Hepatocyte (in vitro differentiated cells): Measurements from ENCODE around the gene TBATA. TPM values are rescaled to one million over a fixed set of nuclear protein-coding genes. Genes with fewer than 3 reads are reported as not detected.

Experiments
- DNase-seq: peaks from one replicate; pipeline ENCODE4 v3.0.0-alpha.2; 2016; ENCODE audit warnings: low spot score
- H2AFZ ChIP-seq: fragments of 200-600 bp; sonication (generic); 2 replicates; pipeline ENCODE4 v1.6.0; 2016; ENCODE audit warnings: antibody characterized with exemption, mild to moderate bottlenecking
- H3K27ac ChIP-seq: fragments of 200-600 bp; sonication (generic); 2 replicates; pipeline ENCODE4 v1.5.1; 2016; ENCODE audit warnings: mild to moderate bottlenecking
- H3K27me3 ChIP-seq: fragments of 200-600 bp; sonication (generic); 2 replicates; pipeline ENCODE4 v1.6.1; 2016
- H3K36me3 ChIP-seq: fragments of 200-600 bp; sonication (generic); replicated peaks from 2 replicates; pipeline ENCODE4 v1.5.1; 2016; ENCODE audit warnings: low read depth; ENCODE audit not compliant: insufficient read depth
- H3K4me1 ChIP-seq: fragments of 200-600 bp; sonication (generic); 2 replicates; pipeline ENCODE4 v1.5.1; 2016; ENCODE audit warnings: mild to moderate bottlenecking, moderate library complexity; ENCODE audit not compliant: insufficient read depth
- H3K4me2 ChIP-seq: fragments of 200-600 bp; sonication (generic); 2 replicates; pipeline ENCODE4 v1.6.0; 2016
- H3K4me3 ChIP-seq: fragments of 200-600 bp; sonication (generic); 2 replicates; pipeline ENCODE4 v1.5.1; 2016; ENCODE audit warnings: mild to moderate bottlenecking
- H3K79me2 ChIP-seq: fragments of 200-600 bp; sonication (generic); 2 replicates; pipeline ENCODE4 v1.6.0; 2017; ENCODE audit warnings: mild to moderate bottlenecking
- H3K9me2 ChIP-seq: fragments of 200-600 bp; sonication (generic); replicated peaks from 2 replicates; pipeline ENCODE4 v1.6.0; 2017; ENCODE audit warnings: mild to moderate bottlenecking; ENCODE audit not compliant: insufficient read depth
- H3K9me3 ChIP-seq: fragments of 200-600 bp; sonication (generic); 2 replicates; pipeline ENCODE4 v1.5.1; 2016; ENCODE audit warnings: low read depth, mild to moderate bottlenecking
- H4K20me1 ChIP-seq: fragments of 200-600 bp; sonication (generic); 2 replicates; pipeline ENCODE4 v1.6.0; 2016; ENCODE audit warnings: mild to moderate bottlenecking; ENCODE audit not compliant: insufficient read depth, poor library complexity, severe bottlenecking
- EZH2 ChIP-seq: fragments of 200-600 bp; sonication (generic); IDR thresholded peaks from 2 replicates; pipeline ENCODE4 v1.6.1; 2016; ENCODE audit warnings: antibody characterized with exemption, mild to moderate bottlenecking, borderline replicate concordance
- EZH2phosphoT487 ChIP-seq: fragments of 200-600 bp; sonication (generic); IDR thresholded peaks from one replicate; pipeline ENCODE4 v1.6.1; 2018; ENCODE audit warnings: antibody characterized with exemption, mild to moderate bottlenecking, low read depth, moderate library complexity; ENCODE audit not compliant: unreplicated experiment, severe bottlenecking
- WGBS: methylation state at CpG from one replicate; pipeline ENCODE4 v1.1.6; 2016; ENCODE audit warnings: low lambda C conversion rate; ENCODE audit errors: missing lambda C conversion rate; 5-methylcytosine and 5-hydroxymethylcytosine counted together
- polyA plus RNA-seq: library from polyadenylated mRNA; unstranded; fragments of >200 nt; fragmentation: Nextera tagmentation; extraction: Ambion mirVana; gene quantifications from 2 replicates; pipeline ENCODE4 v1.2.1, GENCODE V29; 2016
- total RNA-seq: library from RNA; depleted of rRNA; stranded (reverse); fragments of >200 nt; gene quantifications from 2 replicates; pipeline ENCODE4 v1.2.3, GENCODE V29; 2014
- TF ChIP-seq, protein P1 (sequence below): fragments of 200-600 bp; sonication (generic); IDR thresholded peaks from 2 replicates; pipeline ENCODE4 v1.5.1; 2016; ENCODE audit warnings: antibody characterized with exemption, mild to moderate bottlenecking; ENCODE audit not compliant: poor library complexity

The TBATA gene
- total and polyA plus RNA-seq, 2 experiments from 2014 or later: not detected

DNA sequence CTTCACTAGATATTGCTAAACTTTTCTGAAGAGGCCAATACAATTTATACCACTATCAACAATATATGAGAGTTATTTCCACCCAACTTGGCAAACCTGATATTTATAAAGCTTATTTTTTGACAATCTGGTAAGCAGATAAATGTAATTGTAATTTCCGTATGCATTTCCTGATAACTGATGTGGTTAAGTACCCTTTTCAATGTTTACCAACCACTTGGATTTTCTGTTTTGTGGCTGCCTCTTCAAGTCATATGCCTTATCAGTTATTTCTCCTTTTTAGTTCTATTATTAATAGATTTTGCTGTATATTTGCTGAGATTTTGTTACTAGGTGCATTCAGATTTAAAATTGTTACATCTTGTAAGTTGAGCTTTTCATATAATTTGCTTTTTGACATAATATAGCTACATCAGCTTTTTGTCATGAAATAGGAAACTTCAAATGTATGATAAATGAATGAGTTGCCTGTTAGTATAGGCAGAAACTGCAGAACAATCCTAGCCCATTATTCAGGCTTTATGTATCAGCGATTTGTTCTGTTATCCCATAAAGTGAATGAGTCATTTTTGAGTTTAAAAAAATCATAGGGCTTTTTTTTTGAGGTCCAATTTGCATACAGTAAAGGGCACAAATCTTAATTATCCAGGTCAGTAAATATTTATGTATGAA is 42.0 kb upstream of the TBATA start:
- H3K27ac ChIP-seq: no peak overlapping the region
- H3K9me2 ChIP-seq: no peaks in the 10 kb centered on the region
- H2AFZ ChIP-seq: no peak overlapping the region
- H3K4me2 ChIP-seq: no peak overlapping the region
- H3K36me3 ChIP-seq: no peaks in the 10 kb centered on the region
- H3K4me1 ChIP-seq: peaks cover 35% of the 10 kb centered on the region
- no peak for TF ChIP-seq EZH2
- TF ChIP-seq, protein P1, sequence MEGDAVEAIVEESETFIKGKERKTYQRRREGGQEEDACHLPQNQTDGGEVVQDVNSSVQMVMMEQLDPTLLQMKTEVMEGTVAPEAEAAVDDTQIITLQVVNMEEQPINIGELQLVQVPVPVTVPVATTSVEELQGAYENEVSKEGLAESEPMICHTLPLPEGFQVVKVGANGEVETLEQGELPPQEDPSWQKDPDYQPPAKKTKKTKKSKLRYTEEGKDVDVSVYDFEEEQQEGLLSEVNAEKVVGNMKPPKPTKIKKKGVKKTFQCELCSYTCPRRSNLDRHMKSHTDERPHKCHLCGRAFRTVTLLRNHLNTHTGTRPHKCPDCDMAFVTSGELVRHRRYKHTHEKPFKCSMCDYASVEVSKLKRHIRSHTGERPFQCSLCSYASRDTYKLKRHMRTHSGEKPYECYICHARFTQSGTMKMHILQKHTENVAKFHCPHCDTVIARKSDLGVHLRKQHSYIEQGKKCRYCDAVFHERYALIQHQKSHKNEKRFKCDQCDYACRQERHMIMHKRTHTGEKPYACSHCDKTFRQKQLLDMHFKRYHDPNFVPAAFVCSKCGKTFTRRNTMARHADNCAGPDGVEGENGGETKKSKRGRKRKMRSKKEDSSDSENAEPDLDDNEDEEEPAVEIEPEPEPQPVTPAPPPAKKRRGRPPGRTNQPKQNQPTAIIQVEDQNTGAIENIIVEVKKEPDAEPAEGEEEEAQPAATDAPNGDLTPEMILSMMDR: no peak
- TF ChIP-seq EZH2phosphoT487: no peak
- WGBS: 85% methylated on average over 2 of the region's 2 CpGs
- no peak for DNase-seq
- H4K20me1 ChIP-seq: no peaks in the 10 kb centered on the region
- H3K79me2 ChIP-seq: peaks cover 61% of the 10 kb centered on the region
- no peaks in the 10 kb centered on the region for H3K27me3 ChIP-seq
- H3K9me3 ChIP-seq: no peaks in the 10 kb centered on the region
- H3K4me3 ChIP-seq: no peak overlapping the region

DNA sequence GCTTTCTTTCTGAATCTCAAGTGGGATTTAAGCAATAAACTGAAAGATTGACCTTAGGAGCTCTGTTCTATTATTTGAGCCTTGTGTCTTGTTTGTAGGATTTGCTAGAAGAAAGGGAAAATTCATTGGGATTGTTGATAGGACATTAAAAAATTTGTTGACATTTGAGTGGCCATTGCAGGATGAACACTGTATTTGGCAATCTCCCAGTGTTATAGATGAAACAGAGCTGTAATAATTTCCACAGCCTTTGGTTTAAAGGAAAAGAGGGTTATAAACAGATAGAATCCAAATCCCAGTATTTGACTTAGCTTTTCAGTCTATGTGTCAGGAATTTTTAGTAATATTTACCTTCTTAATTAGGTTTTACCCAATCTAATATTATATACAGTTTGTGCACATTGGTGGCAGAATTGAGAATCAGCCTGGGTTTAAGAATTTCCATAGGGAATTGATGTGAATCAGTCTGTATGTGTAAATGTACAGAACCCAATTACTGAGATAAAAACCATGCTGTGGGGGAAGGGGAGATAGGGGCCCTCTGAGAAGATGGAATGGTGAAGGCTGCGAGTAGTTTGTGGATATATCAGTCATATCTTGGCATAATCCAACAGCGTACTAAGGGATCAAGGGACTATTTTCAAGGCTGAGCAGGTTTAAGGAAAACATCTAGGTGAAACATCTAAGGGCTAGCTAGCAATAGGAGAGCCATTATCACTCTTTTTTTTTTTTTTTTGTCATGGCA is 37.1 kb upstream of the TBATA start:
- H2AFZ ChIP-seq: no peak overlapping the region
- H3K36me3 ChIP-seq: no peaks in the 10 kb centered on the region
- WGBS: 46% methylated on average over 2 of the region's 2 CpGs
- no peaks in the 10 kb centered on the region for H3K9me3 ChIP-seq
- DNase-seq: no peak
- no peak overlapping the region for H3K4me3 ChIP-seq
- TF ChIP-seq, protein P1: no peak
- no peak for TF ChIP-seq EZH2phosphoT487
- TF ChIP-seq EZH2: no peak
- H3K9me2 ChIP-seq: no peaks in the 10 kb centered on the region
- no peaks in the 10 kb centered on the region for H3K27me3 ChIP-seq
- peaks cover 16% of the 10 kb centered on the region for H3K4me1 ChIP-seq
- H3K27ac ChIP-seq: peak overlapping the region; percentile 40
- peaks cover 80% of the 10 kb centered on the region for H3K79me2 ChIP-seq
- no peak overlapping the region for H3K4me2 ChIP-seq
- peaks cover 2% of the 10 kb centered on the region for H4K20me1 ChIP-seq

DNA sequence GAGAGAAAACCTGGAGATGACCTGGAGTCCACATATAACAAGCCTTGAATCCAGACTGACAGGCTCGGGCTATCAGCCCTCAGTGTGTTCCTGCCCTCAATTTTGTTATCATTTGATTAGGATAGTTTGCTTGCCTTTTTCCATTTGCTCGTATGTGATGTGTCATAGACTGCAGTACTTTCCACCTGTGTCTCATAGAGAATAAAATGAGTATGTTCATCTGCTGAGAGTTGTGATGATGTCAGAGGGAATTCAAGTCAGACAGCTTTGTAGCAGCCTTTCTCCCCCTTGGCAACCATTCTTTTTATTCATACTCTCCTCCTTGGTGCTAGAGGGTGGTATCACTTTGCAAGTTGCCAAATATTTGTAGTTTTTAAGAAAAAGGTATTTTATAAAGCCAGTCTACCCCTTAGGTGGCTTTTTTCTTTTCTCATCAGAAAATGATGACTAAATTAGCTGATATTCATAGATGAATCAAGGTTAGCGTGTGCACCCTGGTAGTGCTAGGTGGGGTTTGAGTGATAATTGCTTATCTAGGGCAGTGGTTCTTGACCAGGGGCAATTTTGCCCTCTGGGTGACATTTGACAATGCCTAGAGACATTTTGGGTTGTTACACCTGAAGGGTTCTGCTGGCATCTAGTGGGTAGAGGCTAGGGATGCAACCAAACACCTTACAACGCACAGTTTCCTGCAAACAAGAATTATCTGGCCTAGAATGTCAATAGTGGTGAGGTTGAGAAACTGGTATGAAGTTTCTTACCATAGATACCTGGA is 36.0 kb upstream of the TBATA start:
- no peaks in the 10 kb centered on the region for H3K27me3 ChIP-seq
- H3K4me1 ChIP-seq: peaks cover 22% of the 10 kb centered on the region
- H3K9me2 ChIP-seq: no peaks in the 10 kb centered on the region
- H3K9me3 ChIP-seq: no peaks in the 10 kb centered on the region
- no peaks in the 10 kb centered on the region for H3K36me3 ChIP-seq
- TF ChIP-seq EZH2: no peak
- no peak for TF ChIP-seq EZH2phosphoT487
- TF ChIP-seq, protein P1: no peak
- WGBS: 90% methylated on average over 4 of the region's 4 CpGs
- DNase-seq: no peak
- no peak overlapping the region for H2AFZ ChIP-seq
- peaks cover 73% of the 10 kb centered on the region for H3K79me2 ChIP-seq
- H3K4me3 ChIP-seq: no peak overlapping the region
- peaks cover 2% of the 10 kb centered on the region for H4K20me1 ChIP-seq
- no peak overlapping the region for H3K4me2 ChIP-seq
- H3K27ac ChIP-seq: no peak overlapping the region
